Liver (tissue), 9 donors: Measurements from ENCODE around the gene CD300LB. TPM values are rescaled to one million over a fixed set of nuclear protein-coding genes. Genes with fewer than 3 reads are reported as not detected.
"Not testable (repeated sequence)": the region's sequence is repeated elsewhere in the genome, so short reads cannot be mapped to it uniquely, and the experiment has no call there.

Experiments used
- DNase-seq: peaks from one replicate; pipeline ENCODE4 v3.0.0-alpha.2; 2017; ENCODE audit warnings: low spot score
- H3K27ac ChIP-seq, 2 donors: one replicate each; pipeline ENCODE4 v1.7.0; 2013; ENCODE audit warnings: inconsistent platforms in 2 of 2, low read length in 2 of 2, control low read depth in 1 of 2, low read depth in 1 of 2, mild to moderate bottlenecking in 1 of 2
- H3K27me3 ChIP-seq, 4 donors: one replicate each; pipeline versions ENCODE4 v1.6.1 to v1.7.0; 2013; ENCODE audit warnings: low read length in 3 of 4, inconsistent platforms in 1 of 4, mild to moderate bottlenecking in 1 of 4, moderate library complexity in 1 of 4; ENCODE audit not compliant: control insufficient read depth in 4 of 4, insufficient read depth in 4 of 4
- H3K36me3 ChIP-seq, 4 donors: one replicate each; pipeline versions ENCODE4 v1.6.1 to v1.7.0; 2013; ENCODE audit warnings: low read length in 3 of 4, mild to moderate bottlenecking in 3 of 4, low read depth in 1 of 4, moderate library complexity in 1 of 4; ENCODE audit not compliant: control insufficient read depth in 4 of 4, insufficient read depth in 3 of 4
- H3K4me1 ChIP-seq, 4 donors: one replicate each; pipeline versions ENCODE4 v1.6.1 to v1.7.0; 2013; ENCODE audit warnings: low read length in 3 of 4, mild to moderate bottlenecking in 3 of 4, moderate library complexity in 1 of 4; ENCODE audit not compliant: control insufficient read depth in 4 of 4, insufficient read depth in 4 of 4
- H3K4me3 ChIP-seq, 3 donors: one replicate each; pipeline versions ENCODE4 v1.6.1 to v1.7.0; 2013; ENCODE audit warnings: low read length in 3 of 3, control low read depth in 1 of 3, low read depth in 1 of 3, mild to moderate bottlenecking in 1 of 3
- H3K9ac ChIP-seq, 2 donors: one replicate each; pipeline ENCODE4 v1.7.0; 2013; ENCODE audit warnings: low read length in 2 of 2, mild to moderate bottlenecking in 2 of 2, moderate library complexity in 2 of 2, control low read depth in 1 of 2, low read depth in 1 of 2
- H3K9me3 ChIP-seq, 4 donors: one replicate each; pipeline versions ENCODE4 v1.6.1 to v1.7.0; 2013; ENCODE audit warnings: low read length in 3 of 4; ENCODE audit not compliant: control insufficient read depth in 4 of 4
- ATF3 ChIP-seq: IDR thresholded peaks from 2 replicates; pipeline ENCODE4 v1.6.1; 2016; ENCODE audit warnings: antibody characterized with exemption
- CTCF ChIP-seq: fragments of 150-350 bp; IDR thresholded peaks from 2 replicates; pipeline ENCODE4 v1.5.1; 2017; ENCODE audit warnings: improper control_type of control experiment, low read depth, low read length; ENCODE audit not compliant: missing input control
- EGR1 ChIP-seq, 2 donors: IDR thresholded peaks; 2 replicates each; pipeline ENCODE4 v1.6.1; 2016 to 2018; ENCODE audit warnings: antibody characterized with exemption in 2 of 2, low read depth in 2 of 2
- FOXA2 ChIP-seq: IDR thresholded peaks from 2 replicates; pipeline ENCODE4 v1.6.1; 2016; ENCODE audit warnings: antibody characterized with exemption
- GABPA ChIP-seq, 2 donors: IDR thresholded peaks in 1 of 2; conservative IDR thresholded peaks in 1 of 2; 2 replicates each; pipeline ENCODE4 v1.6.1; 2016; ENCODE audit warnings: antibody characterized with exemption in 2 of 2, mild to moderate bottlenecking in 1 of 2, moderate library complexity in 1 of 2
- HNF4A ChIP-seq, 2 donors: conservative IDR thresholded peaks; 2 replicates each; pipeline ENCODE4 v1.6.1; 2016; ENCODE audit warnings: antibody characterized with exemption in 2 of 2, mild to moderate bottlenecking in 2 of 2
- JUND ChIP-seq, 2 donors: IDR thresholded peaks; 2 replicates each; pipeline ENCODE4 v1.6.1; 2016; ENCODE audit warnings: antibody characterized with exemption in 2 of 2
- RXRA ChIP-seq, 2 donors: IDR thresholded peaks; 2 replicates each; pipeline ENCODE4 v1.6.1; 2017 to 2018; ENCODE audit warnings: antibody characterized with exemption in 2 of 2, mild to moderate bottlenecking in 1 of 2
- TAF1 ChIP-seq: conservative IDR thresholded peaks from 2 replicates; pipeline ENCODE4 v1.6.1; 2016; ENCODE audit warnings: antibody characterized with exemption, mild to moderate bottlenecking
- YY1 ChIP-seq: IDR thresholded peaks from 2 replicates; pipeline ENCODE4 v1.6.1; 2016; ENCODE audit warnings: antibody characterized with exemption, mild to moderate bottlenecking
- WGBS: extraction: QIAGEN DNeasy Blood & Tissue Kit; methylation state at CpG from one replicate; pipeline ENCODE4 v1.1.7; 2013; 5-methylcytosine and 5-hydroxymethylcytosine counted together
- polyA plus RNA-seq, 2 donors: library from polyadenylated mRNA; stranded (reverse) in 1 of 2; unstranded in 1 of 2; fragments of 200-250 nt in 1 of 2; fragments of >200 nt in 1 of 2; fragmentation: Nextera tagmentation in 1 of 2; extraction: Ambion mirVana in 1 of 2; gene quantifications; one replicate each; pipeline versions ENCODE4 v1.2.1 to v1.2.3, GENCODE V29; 2013 to 2015
- total RNA-seq, 2 donors: library from RNA; depleted of rRNA; stranded (reverse); fragments of >200 nt; gene quantifications; one replicate each; pipeline ENCODE4 v1.2.3, GENCODE V29; 2014
- TF ChIP-seq, protein P1 (sequence below): IDR thresholded peaks from 2 replicates; pipeline ENCODE4 v1.6.1; 2016; ENCODE audit warnings: antibody characterized with exemption
- TF ChIP-seq, protein P2 (sequence below): IDR thresholded peaks from 2 replicates; pipeline ENCODE4 v1.6.1; 2016; ENCODE audit warnings: antibody characterized with exemption, mild to moderate bottlenecking
- donor health status: healthy.
- donor health status: healthy.
- donor health status: healthy.
- donor health status: healthy.
- donor health status: healthy.

The CD300LB gene
- total and polyA plus RNA-seq, 4 donors = 0.08 to 0.33 (median 0.09) TPM; not detected in 1

GRCh38 chr17:74574489-74575142 lies 43.3 kb upstream of the CD300LB start:
- H3K9me3 ChIP-seq = no peaks in the 10 kb centered on the region
- H3K36me3 ChIP-seq = no peaks in the 10 kb centered on the region
- H3K27me3 ChIP-seq = peaks cover 0 to 5% (median 0%) of the 10 kb centered on the region in 4 donors
- no peak overlapping the region for H3K4me3 ChIP-seq
- TF ChIP-seq RXRA (IDR thresholded peaks at IDR 0.05) = no peak
- no peak for TF ChIP-seq ATF3
- TF ChIP-seq HNF4A (conservative IDR thresholded peaks at IDR 0.05) = no peak
- no peak for TF ChIP-seq JUND (IDR thresholded peaks at IDR 0.05)
- no peak for TF ChIP-seq GABPA (IDR thresholded peaks at IDR 0.05 in 1 of 2, conservative IDR thresholded peaks at IDR 0.05 in 1 of 2)
- TF ChIP-seq, protein P1, sequence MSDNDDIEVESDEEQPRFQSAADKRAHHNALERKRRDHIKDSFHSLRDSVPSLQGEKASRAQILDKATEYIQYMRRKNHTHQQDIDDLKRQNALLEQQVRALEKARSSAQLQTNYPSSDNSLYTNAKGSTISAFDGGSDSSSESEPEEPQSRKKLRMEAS = no peak
- TF ChIP-seq CTCF = no peak
- TF ChIP-seq EGR1 (IDR thresholded peaks at IDR 0.05; ENCODE audit: low read depth in 2 of 2) = no peak
- TF ChIP-seq TAF1 = no peak
- TF ChIP-seq, protein P2, sequence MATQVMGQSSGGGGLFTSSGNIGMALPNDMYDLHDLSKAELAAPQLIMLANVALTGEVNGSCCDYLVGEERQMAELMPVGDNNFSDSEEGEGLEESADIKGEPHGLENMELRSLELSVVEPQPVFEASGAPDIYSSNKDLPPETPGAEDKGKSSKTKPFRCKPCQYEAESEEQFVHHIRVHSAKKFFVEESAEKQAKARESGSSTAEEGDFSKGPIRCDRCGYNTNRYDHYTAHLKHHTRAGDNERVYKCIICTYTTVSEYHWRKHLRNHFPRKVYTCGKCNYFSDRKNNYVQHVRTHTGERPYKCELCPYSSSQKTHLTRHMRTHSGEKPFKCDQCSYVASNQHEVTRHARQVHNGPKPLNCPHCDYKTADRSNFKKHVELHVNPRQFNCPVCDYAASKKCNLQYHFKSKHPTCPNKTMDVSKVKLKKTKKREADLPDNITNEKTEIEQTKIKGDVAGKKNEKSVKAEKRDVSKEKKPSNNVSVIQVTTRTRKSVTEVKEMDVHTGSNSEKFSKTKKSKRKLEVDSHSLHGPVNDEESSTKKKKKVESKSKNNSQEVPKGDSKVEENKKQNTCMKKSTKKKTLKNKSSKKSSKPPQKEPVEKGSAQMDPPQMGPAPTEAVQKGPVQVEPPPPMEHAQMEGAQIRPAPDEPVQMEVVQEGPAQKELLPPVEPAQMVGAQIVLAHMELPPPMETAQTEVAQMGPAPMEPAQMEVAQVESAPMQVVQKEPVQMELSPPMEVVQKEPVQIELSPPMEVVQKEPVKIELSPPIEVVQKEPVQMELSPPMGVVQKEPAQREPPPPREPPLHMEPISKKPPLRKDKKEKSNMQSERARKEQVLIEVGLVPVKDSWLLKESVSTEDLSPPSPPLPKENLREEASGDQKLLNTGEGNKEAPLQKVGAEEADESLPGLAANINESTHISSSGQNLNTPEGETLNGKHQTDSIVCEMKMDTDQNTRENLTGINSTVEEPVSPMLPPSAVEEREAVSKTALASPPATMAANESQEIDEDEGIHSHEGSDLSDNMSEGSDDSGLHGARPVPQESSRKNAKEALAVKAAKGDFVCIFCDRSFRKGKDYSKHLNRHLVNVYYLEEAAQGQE = no peak
- no peak for TF ChIP-seq YY1
- no peak for TF ChIP-seq FOXA2
- no peak overlapping the region for H3K27ac ChIP-seq
- whole genome bisulfite sequencing = 60% methylated on average over 5 of the region's 5 CpGs
- H3K4me1 ChIP-seq = no peaks in the 10 kb centered on the region
- DNase-seq = no peak
- H3K9ac ChIP-seq = no peak overlapping the region

- H3K9ac ChIP-seq, H3K4me3 ChIP-seq, H3K36me3 ChIP-seq, H3K4me1 ChIP-seq, H3K27ac ChIP-seq, H3K27me3 ChIP-seq, H3K9me3 ChIP-seq, DNase-seq: not testable (repeated sequence)
Measured at GRCh38 chr17:74573635-74574034, 42.4 kb upstream of the CD300LB start.
